Rectal smooth muscle tissue (tissue), 1 donor: ENCODE results near the gene LHFPL4.
"Not testable (repeated sequence)": the region's sequence is repeated elsewhere in the genome, so short reads cannot be mapped to it uniquely, and the experiment has no call there.

Experiments
- H3K27ac ChIP-seq: one replicate; pipeline ENCODE4 v1.7.0; 2013; ENCODE audit warnings: low read depth, low read length, inconsistent platforms
- H3K27me3 ChIP-seq: one replicate; pipeline ENCODE4 v1.7.0; 2013; ENCODE audit warnings: low read length; ENCODE audit not compliant: control insufficient read depth, insufficient read depth
- H3K36me3 ChIP-seq: one replicate; pipeline ENCODE4 v1.7.0; 2013; ENCODE audit warnings: low read length; ENCODE audit not compliant: control insufficient read depth, insufficient read depth
- H3K4me1 ChIP-seq: one replicate; pipeline ENCODE4 v1.7.0; 2013; ENCODE audit warnings: low read length; ENCODE audit not compliant: control insufficient read depth, insufficient read depth
- H3K4me3 ChIP-seq: one replicate; pipeline ENCODE4 v1.7.0; 2013; ENCODE audit warnings: low read length
- H3K9ac ChIP-seq: one replicate; pipeline ENCODE4 v1.7.0; 2013; ENCODE audit warnings: low read length

LHFPL4 gene

GRCh38 chr3:9496893-9497292, 56.7 kb downstream of the LHFPL4 start:
- Histone ChIP-seq H3K27ac (no peak overlapping the region), H3K4me3 (no peak overlapping the region), H3K4me1 (no peaks in the 10 kb centered on the region), H3K36me3 (no peaks in the 10 kb centered on the region), H3K27me3 (peaks cover 13% of the 10 kb centered on the region), H3K9ac (no peak overlapping the region)

- not testable (repeated sequence) for H3K9ac ChIP-seq, H3K27ac ChIP-seq, H3K4me3 ChIP-seq, H3K36me3 ChIP-seq, H3K27me3 ChIP-seq, H3K4me1 ChIP-seq
Observed at GRCh38 chr3:9494036-9494435, 59.6 kb downstream of the LHFPL4 start.

GRCh38 chr3:9491506-9491905, 62.1 kb downstream of the LHFPL4 start:
- Histone ChIP-seq H3K4me3 (no peak overlapping the region), H3K36me3 (no peaks in the 10 kb centered on the region), H3K9ac (no peak overlapping the region), H3K27me3 (no peaks in the 10 kb centered on the region), H3K27ac (no peak overlapping the region), H3K4me1 (no peaks in the 10 kb centered on the region)

GRCh38 chr3:9485248-9485647, 68.4 kb downstream of the LHFPL4 start:
- Histone ChIP-seq H3K36me3 (peaks cover 10% of the 10 kb centered on the region), H3K4me1 (no peaks in the 10 kb centered on the region), H3K9ac (no peak overlapping the region), H3K27ac (no peak overlapping the region), H3K27me3 (no peaks in the 10 kb centered on the region), H3K4me3 (no peak overlapping the region)

- Histone ChIP-seq H3K36me3 (peaks cover 37% of the 10 kb centered on the region), H3K9ac (no peak overlapping the region), H3K4me3 (no peak overlapping the region), H3K27ac (no peak overlapping the region), H3K4me1 (no peaks in the 10 kb centered on the region), H3K27me3 (no peaks in the 10 kb centered on the region)
Observed at GRCh38 chr3:9480265-9480664, 73.4 kb downstream of the LHFPL4 start.

GRCh38 chr3:9476935-9477334, 76.7 kb downstream of the LHFPL4 start:
- H3K27ac ChIP-seq: no peak overlapping the region
- H3K27me3 ChIP-seq: no peaks in the 10 kb centered on the region
- no peaks in the 10 kb centered on the region for H3K4me1 ChIP-seq
- H3K4me3 ChIP-seq: no peak overlapping the region
- H3K9ac ChIP-seq: no peak overlapping the region
- peaks cover 61% of the 10 kb centered on the region for H3K36me3 ChIP-seq

GRCh38 chr3:9474482-9474881, 79.1 kb downstream of the LHFPL4 start:
- H3K36me3 ChIP-seq: peaks cover 59% of the 10 kb centered on the region
- H3K9ac ChIP-seq: no peak overlapping the region
- no peaks in the 10 kb centered on the region for H3K27me3 ChIP-seq
- H3K27ac ChIP-seq: no peak overlapping the region
- no peak overlapping the region for H3K4me3 ChIP-seq
- H3K4me1 ChIP-seq: no peaks in the 10 kb centered on the region

GRCh38 chr3:9473496-9474065, 80.0 kb downstream of the LHFPL4 start:
- no peak overlapping the region for H3K9ac ChIP-seq
- H3K36me3 ChIP-seq: peaks cover 61% of the 10 kb centered on the region
- no peak overlapping the region for H3K4me3 ChIP-seq
- no peaks in the 10 kb centered on the region for H3K4me1 ChIP-seq
- no peak overlapping the region for H3K27ac ChIP-seq
- H3K27me3 ChIP-seq: no peaks in the 10 kb centered on the region

GRCh38 chr3:9469986-9470385, 83.6 kb downstream of the LHFPL4 start:
- H3K9ac ChIP-seq: no peak overlapping the region
- H3K27me3 ChIP-seq: no peaks in the 10 kb centered on the region
- no peaks in the 10 kb centered on the region for H3K4me1 ChIP-seq
- H3K27ac ChIP-seq: no peak overlapping the region
- H3K4me3 ChIP-seq: no peak overlapping the region
- peaks cover 64% of the 10 kb centered on the region for H3K36me3 ChIP-seq

GRCh38 chr3:9468460-9468859, 85.2 kb downstream of the LHFPL4 start:
- no peak overlapping the region for H3K9ac ChIP-seq
- H3K27me3 ChIP-seq: no peaks in the 10 kb centered on the region
- no peak overlapping the region for H3K4me3 ChIP-seq
- no peak overlapping the region for H3K27ac ChIP-seq
- H3K36me3 ChIP-seq: peaks cover 60% of the 10 kb centered on the region
- no peaks in the 10 kb centered on the region for H3K4me1 ChIP-seq

GRCh38 chr3:9467451-9467850, 86.2 kb downstream of the LHFPL4 start:
- Histone ChIP-seq H3K36me3 (peaks cover 56% of the 10 kb centered on the region), H3K9ac (no peak overlapping the region), H3K27me3 (no peaks in the 10 kb centered on the region), H3K4me3 (no peak overlapping the region), H3K4me1 (no peaks in the 10 kb centered on the region), H3K27ac (no peak overlapping the region)

- no peaks in the 10 kb centered on the region for H3K27me3 ChIP-seq
- H3K36me3 ChIP-seq: peaks cover 11% of the 10 kb centered on the region
- H3K4me3 ChIP-seq: no peak overlapping the region
- H3K4me1 ChIP-seq: no peaks in the 10 kb centered on the region
- H3K9ac ChIP-seq: no peak overlapping the region
- H3K27ac ChIP-seq: no peak overlapping the region
Observed at GRCh38 chr3:9455596-9456131, 98.0 kb downstream of the LHFPL4 start.

- Histone ChIP-seq H3K4me3 (no peak overlapping the region), H3K27ac (no peak overlapping the region), H3K4me1 (no peaks in the 10 kb centered on the region), H3K27me3 (no peaks in the 10 kb centered on the region), H3K9ac (no peak overlapping the region), H3K36me3 (peaks cover 31% of the 10 kb centered on the region)
Observed at GRCh38 chr3:9452417-9452816, 101.2 kb downstream of the LHFPL4 start.
